GM23338 (cell line): Measurements from ENCODE around the gene IPCEF1. TPM values are rescaled to one million over a fixed set of nuclear protein-coding genes. Genes with fewer than 3 reads are reported as not detected.

Source experiments
- ATAC-seq: fragments of 200-7000 bp; cut with Tn5 transposase; 3 replicates; pipeline ENCODE4 v1.9.1; 2020
- DNase-seq: peaks from one replicate; pipeline ENCODE4 v3.0.0-alpha.2; 2015; ENCODE audit warnings: low spot score
- H2AFZ ChIP-seq: fragments of 200-600 bp; sonication (generic); 2 replicates; pipeline ENCODE4 v1.8.0; 2016; ENCODE audit warnings: antibody characterized with exemption, mild to moderate bottlenecking, moderate library complexity
- H3F3A ChIP-seq: fragments of 200-600 bp; sonication (generic); replicated peaks from 2 replicates; pipeline ENCODE4 v1.8.0; 2017; ENCODE audit warnings: antibody characterized with exemption, mixed run types, low read depth
- H3K27ac ChIP-seq: fragments of 200-600 bp; sonication (generic); 2 replicates; pipeline ENCODE4 v1.6.1; 2016; ENCODE audit warnings: low read depth
- H3K27me3 ChIP-seq: fragments of 200-600 bp; sonication (generic); 2 replicates; pipeline ENCODE4 v1.8.0; 2016; ENCODE audit warnings: mild to moderate bottlenecking, mixed run types, moderate library complexity; ENCODE audit not compliant: insufficient read depth
- H3K36me3 ChIP-seq: fragments of 200-600 bp; sonication (generic); 2 replicates; pipeline ENCODE4 v1.8.0; 2016; ENCODE audit warnings: mild to moderate bottlenecking; ENCODE audit not compliant: insufficient read depth
- H3K4me1 ChIP-seq: fragments of 200-600 bp; sonication (generic); 2 replicates; pipeline ENCODE4 v1.8.0; 2016; ENCODE audit warnings: mild to moderate bottlenecking, moderate library complexity; ENCODE audit not compliant: insufficient read depth
- H3K4me2 ChIP-seq: fragments of 200-600 bp; sonication (generic); 2 replicates; pipeline ENCODE4 v1.7.1; 2017; ENCODE audit warnings: mixed run types
- H3K4me3 ChIP-seq: fragments of 200-600 bp; sonication (generic); 2 replicates; pipeline ENCODE4 v1.6.1; 2016; ENCODE audit warnings: mixed run types
- H3K79me2 ChIP-seq: fragments of 200-600 bp; sonication (generic); replicated peaks from 2 replicates; pipeline ENCODE4 v1.8.0; 2017; ENCODE audit warnings: mild to moderate bottlenecking; ENCODE audit not compliant: insufficient read depth
- H3K9me2 ChIP-seq: fragments of 200-600 bp; sonication (generic); 2 replicates; pipeline ENCODE4 v1.8.0; 2017; ENCODE audit not compliant: insufficient read depth
- H4K20me1 ChIP-seq: fragments of 200-600 bp; sonication (generic); replicated peaks from 2 replicates; pipeline ENCODE4 v1.8.0; 2017; ENCODE audit warnings: mild to moderate bottlenecking; ENCODE audit not compliant: insufficient read depth
- H3K27ac Mint-ChIP-seq: 2 replicates; pipeline ENCODE4 v1.8.0; 2020; ENCODE audit warnings: inconsistent platforms, mild to moderate bottlenecking, moderate library complexity, mixed read lengths
- H3K27me3 Mint-ChIP-seq: 3 replicates; pipeline ENCODE4 v1.8.0; 2022; ENCODE audit warnings: low read depth, mild to moderate bottlenecking, moderate library complexity, mixed read lengths, inconsistent platforms; ENCODE audit not compliant: insufficient read depth, poor library complexity
- H3K36me3 Mint-ChIP-seq: 3 replicates; pipeline ENCODE4 v1.8.0; 2021; ENCODE audit warnings: low read depth, mild to moderate bottlenecking, inconsistent platforms, moderate library complexity, mixed read lengths
- H3K4me1 Mint-ChIP-seq: 3 replicates; pipeline ENCODE4 v1.8.0; 2020; ENCODE audit warnings: mild to moderate bottlenecking, inconsistent platforms, mixed read lengths
- H3K4me3 Mint-ChIP-seq: 3 replicates; pipeline ENCODE4 v1.8.0; 2021; ENCODE audit warnings: moderate library complexity, mild to moderate bottlenecking, inconsistent platforms, mixed read lengths
- H3K9me3 Mint-ChIP-seq: 3 replicates; pipeline ENCODE4 v1.8.0; 2020; ENCODE audit warnings: moderate library complexity, mild to moderate bottlenecking, inconsistent platforms, mixed read lengths
- CREB1 ChIP-seq: fragments of 250-450 bp; sonication (Bioruptor Pico); IDR thresholded peaks from 2 replicates; pipeline ENCODE4 v1.5.0; 2020; ENCODE audit warnings: low read depth, mild to moderate bottlenecking, moderate library complexity
- CTCF ChIP-seq, 2 experiments: fragments of 200-600 bp in 1 of 2; sonication (generic) in 1 of 2; conservative IDR thresholded peaks; 2 replicates each; pipeline versions ENCODE4 v1.5.1 to v1.6.1; 2016 to 2017; ENCODE audit warnings: antibody characterized with exemption in 2 of 2, low read depth in 2 of 2, mild to moderate bottlenecking in 2 of 2, moderate library complexity in 1 of 2
- ETS1 ChIP-seq: IDR thresholded peaks from 2 replicates; pipeline ENCODE4 v1.6.1; 2016; ENCODE audit warnings: antibody characterized with exemption
- EZH2 ChIP-seq: fragments of 200-600 bp; sonication (generic); IDR thresholded peaks from one replicate; pipeline ENCODE4 v1.8.0; 2017; ENCODE audit warnings: antibody characterized with exemption, mild to moderate bottlenecking, low read depth; ENCODE audit not compliant: unreplicated experiment
- JUNB ChIP-seq: IDR thresholded peaks from one replicate; pipeline ENCODE4 v1.6.1; 2016; ENCODE audit warnings: antibody characterized with exemption; ENCODE audit not compliant: unreplicated experiment
- NANOG ChIP-seq: IDR thresholded peaks from 2 replicates; pipeline ENCODE4 v1.6.1; 2016; ENCODE audit warnings: antibody characterized with exemption, borderline replicate concordance
- POLR2AphosphoS5 ChIP-seq: IDR thresholded peaks from 2 replicates; pipeline ENCODE4 v1.6.1; 2016; ENCODE audit warnings: antibody characterized with exemption, low read depth
- STAT1 ChIP-seq: IDR thresholded peaks from one replicate; pipeline ENCODE4 v1.6.1; 2016; ENCODE audit warnings: antibody characterized with exemption; ENCODE audit not compliant: unreplicated experiment
- ZNF114 ChIP-seq: fragments of 250-450 bp; sonication (Bioruptor Pico); IDR thresholded peaks from 2 replicates; pipeline ENCODE4 v1.5.0; 2020; ENCODE audit warnings: mild to moderate bottlenecking, moderate library complexity
- ZNF331 ChIP-seq: fragments of 250-450 bp; sonication (Bioruptor Pico); IDR thresholded peaks from 2 replicates; pipeline ENCODE4 v1.5.0; 2020; ENCODE audit warnings: low read depth, mild to moderate bottlenecking, moderate library complexity
- ZNF462 ChIP-seq: fragments of 250-450 bp; sonication (Bioruptor Pico); IDR thresholded peaks from 2 replicates; pipeline ENCODE4 v1.5.0; 2020; ENCODE audit warnings: mild to moderate bottlenecking, moderate library complexity
- polyA plus RNA-seq: library from polyadenylated mRNA; unstranded; fragments of >200 nt; fragmentation: Nextera tagmentation; extraction: Ambion mirVana; gene quantifications from 2 replicates; pipeline ENCODE4 v1.2.1, GENCODE V29; 2016
- total RNA-seq: library from RNA; depleted of rRNA; stranded (reverse); fragments of >200 nt; shearing (Covaris generic); gene quantifications from 2 replicates; pipeline ENCODE4 v1.2.3, GENCODE V29; 2014

The IPCEF1 gene
- total and polyA plus RNA-seq, 2 experiments from 2014 or later = 0.15 to 1.8 TPM

GRCh38 chr6:154170106-154170505 is 186.5 kb downstream of the IPCEF1 start:
- Histone ChIP-seq H3F3A (no peaks in the 10 kb centered on the region), H3K27ac (no peak overlapping the region), H3K4me2 (no peak overlapping the region), H3K36me3 (no peaks in the 10 kb centered on the region), H3K4me1 (no peaks in the 10 kb centered on the region), H3K79me2 (no peaks in the 10 kb centered on the region), H2AFZ (no peak overlapping the region), H3K9me2 (no peaks in the 10 kb centered on the region), H3K27me3 (no peaks in the 10 kb centered on the region), H3K4me3 (no peak overlapping the region), H4K20me1 (no peaks in the 10 kb centered on the region)
- Mint-ChIP-seq H3K4me1 (no peaks in the 10 kb centered on the region), H3K36me3 (peaks cover 12% of the 10 kb centered on the region; the same call in 2 of the 3 replicates), H3K27ac (no peak overlapping the region), H3K4me3 (no peak overlapping the region), H3K9me3 (peaks cover 22% of the 10 kb centered on the region), H3K27me3 (no peaks in the 10 kb centered on the region)
- ATAC-seq (no peak), DNase-seq (no peak)
- TF ChIP-seq JUNB = no peak

- H3K27me3 Mint-ChIP-seq = no peaks in the 10 kb centered on the region
- Histone ChIP-seq H2AFZ (no peak overlapping the region), H3K9me2 (no peaks in the 10 kb centered on the region), H3K4me2 (no peak overlapping the region), H3K27ac (no peak overlapping the region), H3K4me3 (no peak overlapping the region), H3K4me1 (no peaks in the 10 kb centered on the region), H4K20me1 (no peaks in the 10 kb centered on the region), H3K27me3 (no peaks in the 10 kb centered on the region), H3F3A (no peaks in the 10 kb centered on the region), H3K79me2 (no peaks in the 10 kb centered on the region), H3K36me3 (no peaks in the 10 kb centered on the region)
- peaks cover 12% of the 10 kb centered on the region; the same call in 2 of the 3 replicates for H3K36me3 Mint-ChIP-seq
- no peak overlapping the region for H3K27ac Mint-ChIP-seq
- H3K9me3 Mint-ChIP-seq = peaks cover 22% of the 10 kb centered on the region
- no peak for ATAC-seq
- H3K4me1 Mint-ChIP-seq = no peaks in the 10 kb centered on the region
- H3K4me3 Mint-ChIP-seq = no peak overlapping the region
- DNase-seq = no peak
- TF ChIP-seq CTCF (conservative IDR thresholded peaks at IDR 0.05; ENCODE audit: low read depth in 2 of 2) (no peak), NANOG (no peak), ZNF114 (CRISPR knock-in tag) (no peak), POLR2AphosphoS5 (no peak), CREB1 (CRISPR knock-in tag) (no peak), ETS1 (no peak), EZH2 (no peak), ZNF331 (CRISPR knock-in tag) (no peak), STAT1 (no peak), JUNB (no peak), ZNF462 (CRISPR knock-in tag) (no peak)
Observed at GRCh38 chr6:154169193-154169847, 187.3 kb downstream of the IPCEF1 start.
